ENCODE measurements around the gene HGFAC. TPM values are rescaled to one million over a fixed set of nuclear protein-coding genes. Genes with fewer than 3 reads are reported as not detected.

HGFAC gene
- total RNA-seq, 4 donors from 2014 or later, result 0.38 TPM; not detected in 3

- Histone ChIP-seq H3K36me3 (peaks cover 14 to 73% (median 23%) of the 10 kb centered on the region in 3 donors), H3K27ac (no peak overlapping the region), H3K4me1 (peaks cover 5 to 12% (median 10%) of the 10 kb centered on the region in 3 donors), H3K27me3 (no peaks in the 10 kb centered on the region), H3K4me3 (no peak overlapping the region), H3K9me3 (no peaks in the 10 kb centered on the region)
- no peak for DNase-seq
- intact Hi-C loops (cut with DNase I), result no loop called here
- 85 to 87% methylated on average over 16 to 17 of the region's 28 CpGs for WGBS, 2 donors
- TF ChIP-seq POLR2A (IDR thresholded peaks at IDR 0.05) (no peak), CTCF (IDR thresholded peaks at IDR 0.05) (no peak)
Measured at GRCh38 chr4:3431446-3431993, 10.2 kb upstream of the HGFAC start.

GRCh38 chr4:3432381-3432790, 9.4 kb upstream of the HGFAC start:
- DNase-seq, result no peak
- Histone ChIP-seq H3K36me3 (peaks cover 14 to 64% (median 23%) of the 10 kb centered on the region in 3 donors), H3K27ac (no peak overlapping the region), H3K4me1 (peaks cover 13 to 19% (median 19%) of the 10 kb centered on the region in 3 donors), H3K9me3 (no peaks in the 10 kb centered on the region), H3K4me3 (no peak overlapping the region), H3K27me3 (no peaks in the 10 kb centered on the region)
- intact Hi-C loops (cut with DNase I), result no loop called here
- WGBS, 2 donors, result 68 to 89% methylated on average over 2 to 7 of the region's 16 CpGs
- TF ChIP-seq CTCF (IDR thresholded peaks at IDR 0.05) (no peak), POLR2A (IDR thresholded peaks at IDR 0.05) (no peak)

- DNase-seq, result no peak
- Histone ChIP-seq H3K4me3 (no peak overlapping the region), H3K9me3 (no peaks in the 10 kb centered on the region), H3K36me3 (peaks cover 14 to 55% (median 19%) of the 10 kb centered on the region in 3 donors), H3K4me1 (peaks cover 20 to 28% (median 28%) of the 10 kb centered on the region in 3 donors), H3K27ac (no peak overlapping the region), H3K27me3 (no peaks in the 10 kb centered on the region)
- intact Hi-C loops (cut with DNase I), result no loop called here
- WGBS, 2 donors, result 85 to 91% methylated on average over 13 to 20 of the region's 32 CpGs
- TF ChIP-seq CTCF (IDR thresholded peaks at IDR 0.05), result no peak
- TF ChIP-seq POLR2A (IDR thresholded peaks at IDR 0.05), result no peak
Measured at GRCh38 chr4:3433138-3433869, 8.5 kb upstream of the HGFAC start.

GRCh38 chr4:3434881-3435685, 6.7 kb upstream of the HGFAC start:
- no peak for TF ChIP-seq POLR2A (IDR thresholded peaks at IDR 0.05)
- no peak for TF ChIP-seq CTCF (IDR thresholded peaks at IDR 0.05)
- H3K27ac ChIP-seq, result no peak overlapping the region
- peaks cover 11 to 37% (median 18%) of the 10 kb centered on the region in 3 donors for H3K36me3 ChIP-seq
- no peaks in the 10 kb centered on the region for H3K27me3 ChIP-seq
- DNase-seq, result no peak
- peaks cover 21 to 46% (median 28%) of the 10 kb centered on the region in 3 donors for H3K4me1 ChIP-seq
- H3K9me3 ChIP-seq, result no peaks in the 10 kb centered on the region
- intact Hi-C loops (cut with DNase I), result no loop called here
- H3K4me3 ChIP-seq, result no peak overlapping the region
- WGBS, 2 donors, result 100% methylated on average over 1 of the region's 16 CpGs; no CpG with 5 or more reads in 1 of the 2 donors

GRCh38 chr4:3435686-3435956, 6.1 kb upstream of the HGFAC start:
- no peaks in the 10 kb centered on the region for H3K9me3 ChIP-seq
- no peaks in the 10 kb centered on the region for H3K27me3 ChIP-seq
- no peak for DNase-seq
- intact Hi-C loops (cut with DNase I), result no loop called here
- H3K36me3 ChIP-seq, result peaks cover 5 to 32% (median 13%) of the 10 kb centered on the region in 3 donors
- WGBS, 2 donors, result 70 to 81% methylated on average over 2 to 4 of the region's 4 CpGs
- no peak overlapping the region for H3K4me3 ChIP-seq
- H3K4me1 ChIP-seq, result peaks cover 21 to 51% (median 28%) of the 10 kb centered on the region in 3 donors
- peak overlapping the region in 1 of 4 donors; percentile 77 for H3K27ac ChIP-seq
- TF ChIP-seq CTCF (IDR thresholded peaks at IDR 0.05), result no peak
- no peak for TF ChIP-seq POLR2A (IDR thresholded peaks at IDR 0.05)

Data from esophagus squamous epithelium (tissue), 5 donors.